H1 (cell line): ENCODE measurements around the gene LHFPL6. TPM values are rescaled to one million over a fixed set of nuclear protein-coding genes. Genes with fewer than 3 reads are reported as not detected.

Source experiments
- CTCF ChIA-PET: fragments of 300-600 bp; sonication (Branson Sonifier 250); formaldehyde crosslinking; loops from one replicate; lab custom pipeline; 2021; ENCODE audit not compliant: partially characterized antibody; lab: Charles Lee
- POLR2A ChIA-PET: fragments of 300-600 bp; sonication (Branson Sonifier 250); formaldehyde crosslinking; loops from one replicate; lab custom pipeline; 2021; ENCODE audit warnings: inconsistent platforms; ENCODE audit not compliant: partially characterized antibody; lab: Charles Lee
- DNase-seq, 2 experiments: peaks; one replicate each; pipeline versions ENCODE4 v3.0.0 to v3.0.0-alpha.2; 2010 to 2022; ENCODE audit warnings: low spot score in 2 of 2, low read depth in 1 of 2, mixed read lengths in 1 of 2
- FAIRE-seq: peaks from 2 replicates; lab custom pipeline; 2011; peaks lifted over from hg19 to GRCh38; lab: Jason Lieb, UNC
- H2AFZ ChIP-seq: 2 replicates; pipeline ENCODE4 v1.8.1; 2012; ENCODE audit warnings: low read length, inconsistent platforms
- H2AK5ac ChIP-seq: 2 replicates; pipeline ENCODE4 v1.6.1; 2013; ENCODE audit warnings: low read depth, low read length
- H2BK120ac ChIP-seq: replicated peaks from 2 replicates; pipeline ENCODE3; 2013; ENCODE audit warnings: low read depth, low read length, inconsistent platforms
- H2BK12ac ChIP-seq: 2 replicates; pipeline ENCODE4 v1.6.1; 2013; ENCODE audit warnings: low read depth, low read length
- H2BK15ac ChIP-seq: 2 replicates; pipeline ENCODE4 v1.6.1; 2013; ENCODE audit warnings: low read length
- H2BK20ac ChIP-seq: 2 replicates; pipeline ENCODE4 v1.6.1; 2013; ENCODE audit warnings: low read length
- H2BK5ac ChIP-seq: 2 replicates; pipeline ENCODE4 v1.6.1; 2013; ENCODE audit warnings: low read depth, low read length
- H3K14ac ChIP-seq: 2 replicates; pipeline ENCODE4 v1.6.1; 2013; ENCODE audit warnings: inconsistent platforms; ENCODE audit not compliant: insufficient read length
- H3K18ac ChIP-seq: 2 replicates; pipeline ENCODE4 v1.6.1; 2013; ENCODE audit warnings: low read length; ENCODE audit errors: extremely low read depth
- H3K23ac ChIP-seq: 2 replicates; pipeline ENCODE4 v1.6.1; 2013; ENCODE audit warnings: inconsistent platforms; ENCODE audit not compliant: insufficient read length
- H3K23me2 ChIP-seq: 2 replicates; pipeline ENCODE4 v1.6.1; 2013; ENCODE audit warnings: low read depth, low read length
- H3K27ac ChIP-seq: 2 replicates; pipeline ENCODE4 v1.6.1; 2011; ENCODE audit warnings: low read depth, low read length, inconsistent platforms
- H3K27me3 ChIP-seq, 4 experiments: replicated peaks in 1 of 4; 1 replicate in 1 of 4; 2 replicates in 3 of 4; pipeline versions ENCODE4 v1.6.1 to v1.8.1; 2011 to 2013; ENCODE audit warnings: low read length in 3 of 4, mild to moderate bottlenecking in 3 of 4, inconsistent platforms in 2 of 4, mixed read lengths in 2 of 4, moderate library complexity in 1 of 4; ENCODE audit not compliant: control insufficient read depth in 3 of 4, insufficient read depth in 3 of 4; ENCODE audit errors: extremely low read depth in 1 of 4
- H3K36me3 ChIP-seq, 4 experiments: 2 replicates each; pipeline versions ENCODE4 v1.6.1 to v1.8.1; 2011 to 2013; ENCODE audit warnings: mild to moderate bottlenecking in 4 of 4, low read length in 3 of 4, moderate library complexity in 2 of 4, control low read depth in 1 of 4, inconsistent platforms in 1 of 4; ENCODE audit not compliant: insufficient read depth in 4 of 4, control insufficient read depth in 2 of 4
- H3K4ac ChIP-seq: replicated peaks from 2 replicates; pipeline ENCODE3; 2013; ENCODE audit warnings: low read length, low read depth, mixed read lengths, inconsistent platforms; ENCODE audit not compliant: insufficient read length
- H3K4me1 ChIP-seq, 4 experiments: replicated peaks in 1 of 4; 1 replicate in 1 of 4; 2 replicates in 3 of 4; pipeline versions ENCODE4 v1.6.1 to v1.8.1; 2011 to 2013; ENCODE audit warnings: low read length in 3 of 4, inconsistent platforms in 2 of 4, mixed read lengths in 1 of 4; ENCODE audit not compliant: insufficient read depth in 4 of 4, control insufficient read depth in 3 of 4
- H3K4me2 ChIP-seq, 2 experiments: 2 replicates each; pipeline versions ENCODE4 v1.6.1 to v1.8.1; 2011 to 2013; ENCODE audit warnings: low read depth in 2 of 2, low read length in 2 of 2, control low read depth in 1 of 2, inconsistent platforms in 1 of 2, mild to moderate bottlenecking in 1 of 2; ENCODE audit not compliant: insufficient read depth in 1 of 2
- H3K4me3 ChIP-seq, 4 experiments: fragments of 200-600, 300-600 bp in 1 of 4; sonication (generic), shearing (Covaris generic), sonication (Bioruptor Twin) in 1 of 4; 2 replicates each; pipeline versions ENCODE4 v1.5.1 to v1.8.1; 2011 to 2016; ENCODE audit warnings: low read length in 4 of 4, low read depth in 3 of 4, control low read depth in 2 of 4, inconsistent platforms in 2 of 4, mild to moderate bottlenecking in 2 of 4, mixed read lengths in 1 of 4, moderate library complexity in 1 of 4; ENCODE audit not compliant: insufficient read depth in 2 of 4; ENCODE audit errors: extremely low read depth in 1 of 4
- H3K56ac ChIP-seq: replicated peaks from 2 replicates; pipeline ENCODE3; 2013; ENCODE audit warnings: low read depth, mild to moderate bottlenecking, mixed read lengths, low read length, inconsistent platforms; ENCODE audit not compliant: insufficient read length
- H3K79me1 ChIP-seq: 2 replicates; pipeline ENCODE4 v1.6.1; 2013; ENCODE audit warnings: low read depth, low read length, control low read depth
- H3K79me2 ChIP-seq, 2 experiments: 2 replicates each; pipeline versions ENCODE4 v1.6.1 to v1.8.1; 2012 to 2013; ENCODE audit warnings: low read length in 2 of 2, mild to moderate bottlenecking in 2 of 2, inconsistent platforms in 1 of 2; ENCODE audit not compliant: insufficient read depth in 2 of 2, control insufficient read depth in 1 of 2
- H3K9ac ChIP-seq, 4 experiments: replicated peaks in 1 of 4; 1 replicate in 1 of 4; 2 replicates in 3 of 4; pipeline versions ENCODE4 v1.6.1 to v1.8.1; 2011 to 2013; ENCODE audit warnings: low read depth in 3 of 4, low read length in 3 of 4, control low read depth in 2 of 4, mild to moderate bottlenecking in 2 of 4, moderate library complexity in 2 of 4, inconsistent platforms in 1 of 4; ENCODE audit errors: extremely low read depth in 1 of 4
- H3K9me3 ChIP-seq, 2 experiments: 2 replicates each; pipeline versions ENCODE4 v1.6.1 to v1.8.1; 2012 to 2013; ENCODE audit warnings: mild to moderate bottlenecking in 2 of 2, moderate library complexity in 2 of 2, control low read depth in 1 of 2, inconsistent platforms in 1 of 2, low read depth in 1 of 2, low read length in 1 of 2, mixed read lengths in 1 of 2; ENCODE audit not compliant: insufficient read depth in 2 of 2
- H4K20me1 ChIP-seq, 2 experiments: replicated peaks in 1 of 2; 2 replicates each; pipeline versions ENCODE3 to v1.8.1; 2011 to 2013; ENCODE audit warnings: inconsistent platforms in 2 of 2, low read length in 2 of 2, mild to moderate bottlenecking in 1 of 2; ENCODE audit not compliant: insufficient read depth in 2 of 2, control insufficient read depth in 1 of 2
- H4K5ac ChIP-seq: 2 replicates; pipeline ENCODE4 v1.6.1; 2013; ENCODE audit warnings: low read length, low read depth, mixed read lengths, inconsistent platforms; ENCODE audit not compliant: insufficient read length
- H4K8ac ChIP-seq: 2 replicates; pipeline ENCODE4 v1.8.0; 2013; ENCODE audit warnings: mild to moderate bottlenecking, moderate library complexity, low read length, inconsistent platforms; ENCODE audit not compliant: insufficient read depth; ENCODE audit errors: extremely low read depth
- H4K91ac ChIP-seq: replicated peaks from 2 replicates; pipeline ENCODE3; 2013; ENCODE audit warnings: low read length, mixed read lengths, inconsistent platforms; ENCODE audit not compliant: insufficient read length
- CBX5 ChIP-seq: fragments of 300-800, 300-1000 bp; sonication (generic); IDR thresholded peaks from 2 replicates; pipeline ENCODE4 v1.7.1; 2016; ENCODE audit warnings: antibody characterized with exemption, low read length, low read depth
- CEBPB ChIP-seq: IDR thresholded peaks from 2 replicates; pipeline ENCODE4 v1.6.1; 2012; ENCODE audit warnings: low read depth, low read length
- CHD1 ChIP-seq: IDR thresholded peaks from 2 replicates; pipeline ENCODE4 v1.6.1; 2012; ENCODE audit warnings: low read depth, low read length, improper control_type of control experiment
- JUN ChIP-seq: IDR thresholded peaks from 2 replicates; pipeline ENCODE4 v1.6.1; 2011; ENCODE audit warnings: low read depth, mild to moderate bottlenecking, improper control_type of control experiment, low read length
- TAF1 ChIP-seq: IDR thresholded peaks from 2 replicates; pipeline ENCODE4 v1.6.1; 2011; ENCODE audit warnings: mild to moderate bottlenecking, low read depth, low read length
- WGBS, 2 experiments: shearing (Covaris generic) in 1 of 2; methylation state at CpG; one replicate each; pipeline versions ENCODE4 v1.1.6 to v1.1.7; 2013 to 2015; ENCODE audit warnings: low lambda C conversion rate in 2 of 2, mixed read lengths in 2 of 2, inconsistent platforms in 1 of 2, low coverage in 1 of 2, missing lambda C conversion rate in 1 of 2; ENCODE audit not compliant: insufficient replicate concordance in 2 of 2, insufficient coverage in 1 of 2, insufficient read length in 1 of 2; ENCODE audit errors: extremely low coverage in 1 of 2, missing lambda C conversion rate in 1 of 2; 5-methylcytosine and 5-hydroxymethylcytosine counted together
- polyA plus RNA-seq, 7 experiments: library from polyadenylated mRNA; depleted of rRNA in 3 of 7; stranded (reverse) in 5 of 7; unstranded in 2 of 7; fragments of >200 nt in 5 of 7; fragments of 200-250 nt in 2 of 7; gene quantifications; 1 replicate in 5 of 7; 2 replicates in 1 of 7; 4 replicates in 1 of 7; pipeline versions ENCODE4 v1.2.1 to v1.2.3, GENCODE V29; 2011 to 2013; ENCODE audit warnings: missing spikeins in 2 of 7, mixed read lengths in 2 of 7
- total RNA-seq: library from RNA; stranded (reverse); fragmentation: NEBNext Ultra II Directional; extraction: Animal tissue kit (Norgen Biotek cat#: 25700); gene quantifications from 2 replicates; pipeline ENCODE4 v1.2.1, GENCODE V29; 2021

LHFPL6 gene
- total and polyA plus RNA-seq, 2 of the 8 experiments (the other 6 are each of a cell fraction or from before 2014, with no cell fraction given): 7.6 to 17.0 TPM

- Histone ChIP-seq H3K4me3 (no peak overlapping the region), H4K20me1 (peaks cover 0 to 1% of the 10 kb centered on the region in 2 experiments), H3K18ac (no peak overlapping the region), H3K9me3 (no peaks in the 10 kb centered on the region), H3K36me3 (no peaks in the 10 kb centered on the region), H3K14ac (peak overlapping the region; percentile 24), H4K91ac (no peak overlapping the region), H3K4me1 (peaks cover 0 to 2% (median 0%) of the 10 kb centered on the region in 4 experiments; a peak in 1 of 7 replicates), H3K23me2 (no peaks in the 10 kb centered on the region), H2AFZ (no peak overlapping the region), H2BK20ac (no peak overlapping the region), H3K79me2 (no peaks in the 10 kb centered on the region; a peak in 1 of 4 replicates), H3K27me3 (no peaks in the 10 kb centered on the region), H3K4ac (peak overlapping the region; percentile 65), H4K8ac (no peak overlapping the region), H2BK5ac (no peak overlapping the region), H3K9ac (no peak overlapping the region), H2BK15ac (no peak overlapping the region), H3K27ac (no peak overlapping the region), H3K23ac (no peak overlapping the region), H4K5ac (no peak overlapping the region), H3K79me1 (no peaks in the 10 kb centered on the region; the same call in 1 of the 2 replicates), H2BK12ac (no peak overlapping the region), H3K56ac (no peak overlapping the region), H3K4me2 (no peak overlapping the region), H2AK5ac (no peak overlapping the region), H2BK120ac (no peak overlapping the region)
- FAIRE-seq (no peak), DNase-seq (no peak)
- WGBS, 2 experiments: 91% methylated on average over 7 of the region's 7 CpGs; no CpG with 5 or more reads in 1 of the 2 experiments
- ChIA-PET CTCF (interaction anchor here (1.0 to 1.7 kb wide), 5 partner anchors 11 to 123 kb away, joined by 3 to 4 read pairs (median 3); no protein-coding TSS in a partner anchor), POLR2A (no interaction called here)
- TF ChIP-seq CHD1 (no peak), CBX5 (no peak), CEBPB (no peak), JUN (no peak), TAF1 (no peak)
Measured at GRCh38 chr13:39587939-39588338, 15.1 kb downstream of the LHFPL6 start.
